Testis (tissue), 2 donors: ENCODE results near the gene GRIK1.

Experiments
- POLR2A ChIP-seq: fragments of 450-650 bp; IDR thresholded peaks from one replicate; pipeline ENCODE4 v1.6.1; 2017; ENCODE audit warnings: antibody characterized with exemption, mild to moderate bottlenecking, moderate library complexity
- TF ChIP-seq, protein P1 (sequence below), 3 experiments: fragments of 450-650 bp in 2 of 3; fragments of 200-600 bp in 1 of 3; sonication (generic) in 1 of 3; IDR thresholded peaks; one replicate each; pipeline ENCODE4 v1.5.1; 2016 to 2019; ENCODE audit warnings: antibody characterized with exemption in 3 of 3, mild to moderate bottlenecking in 2 of 3, moderate library complexity in 1 of 3

DNA sequence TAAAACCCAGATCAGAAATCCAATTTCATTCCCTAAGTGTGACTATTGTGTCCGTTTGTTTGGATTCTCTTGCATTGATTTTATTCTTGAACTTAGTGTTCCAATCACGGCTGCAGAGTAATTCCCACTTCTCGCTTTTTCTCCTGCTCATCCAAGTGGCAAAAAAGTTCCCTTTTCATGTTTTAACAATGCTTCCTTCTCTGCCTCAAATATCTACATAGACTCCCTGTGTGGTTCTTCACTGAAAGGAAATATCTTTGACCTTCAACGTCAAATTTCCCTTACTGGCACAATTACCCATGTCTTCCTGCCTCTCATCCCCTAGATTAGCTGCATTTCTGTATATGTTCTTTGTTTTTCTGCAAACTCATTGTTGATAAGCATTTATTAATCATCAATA lies 335.7 kb downstream of the GRIK1 start:
- TF ChIP-seq, protein P1, sequence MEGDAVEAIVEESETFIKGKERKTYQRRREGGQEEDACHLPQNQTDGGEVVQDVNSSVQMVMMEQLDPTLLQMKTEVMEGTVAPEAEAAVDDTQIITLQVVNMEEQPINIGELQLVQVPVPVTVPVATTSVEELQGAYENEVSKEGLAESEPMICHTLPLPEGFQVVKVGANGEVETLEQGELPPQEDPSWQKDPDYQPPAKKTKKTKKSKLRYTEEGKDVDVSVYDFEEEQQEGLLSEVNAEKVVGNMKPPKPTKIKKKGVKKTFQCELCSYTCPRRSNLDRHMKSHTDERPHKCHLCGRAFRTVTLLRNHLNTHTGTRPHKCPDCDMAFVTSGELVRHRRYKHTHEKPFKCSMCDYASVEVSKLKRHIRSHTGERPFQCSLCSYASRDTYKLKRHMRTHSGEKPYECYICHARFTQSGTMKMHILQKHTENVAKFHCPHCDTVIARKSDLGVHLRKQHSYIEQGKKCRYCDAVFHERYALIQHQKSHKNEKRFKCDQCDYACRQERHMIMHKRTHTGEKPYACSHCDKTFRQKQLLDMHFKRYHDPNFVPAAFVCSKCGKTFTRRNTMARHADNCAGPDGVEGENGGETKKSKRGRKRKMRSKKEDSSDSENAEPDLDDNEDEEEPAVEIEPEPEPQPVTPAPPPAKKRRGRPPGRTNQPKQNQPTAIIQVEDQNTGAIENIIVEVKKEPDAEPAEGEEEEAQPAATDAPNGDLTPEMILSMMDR (IDR thresholded peaks at IDR 0.05) = no peak
- TF ChIP-seq POLR2A = no peak
